Measurements from ENCODE around the gene MYLK4. TPM values are rescaled to one million over a fixed set of nuclear protein-coding genes. Genes with fewer than 3 reads are reported as not detected.

Gene MYLK4
- total and polyA plus RNA-seq, 2 of the 13 experiments (the other 11 are each of a cell fraction or from before 2014, with no cell fraction given), result 0.26 to 0.29 TPM

DNA sequence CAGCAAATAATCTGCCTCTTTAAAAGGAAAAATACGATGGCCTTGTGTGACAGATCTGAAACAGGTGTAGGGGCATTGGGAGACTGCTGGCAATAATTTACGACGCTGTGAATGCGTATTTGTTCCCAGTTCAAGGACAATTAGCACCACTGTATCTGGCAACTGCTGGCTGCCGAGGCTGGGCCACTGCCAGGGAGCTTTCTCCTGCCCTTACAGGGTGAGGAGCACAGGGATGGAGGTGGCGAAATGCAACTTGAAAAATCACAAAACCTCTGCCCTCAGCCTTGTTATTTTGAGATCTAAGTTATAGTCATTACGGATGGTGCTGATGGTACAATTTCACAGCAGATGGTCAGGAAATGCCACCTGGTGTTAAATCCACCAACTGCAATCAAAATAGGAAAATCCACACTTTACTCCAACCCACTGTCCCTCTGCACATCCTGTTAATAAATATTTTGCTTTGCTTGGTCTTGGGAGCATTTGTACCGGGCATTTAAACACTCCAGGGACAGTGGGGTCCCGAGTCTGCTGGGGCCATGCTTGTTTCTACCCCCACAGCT lies 6.4 kb downstream of the MYLK4 start (continued):
- TF ChIP-seq, protein P1, sequence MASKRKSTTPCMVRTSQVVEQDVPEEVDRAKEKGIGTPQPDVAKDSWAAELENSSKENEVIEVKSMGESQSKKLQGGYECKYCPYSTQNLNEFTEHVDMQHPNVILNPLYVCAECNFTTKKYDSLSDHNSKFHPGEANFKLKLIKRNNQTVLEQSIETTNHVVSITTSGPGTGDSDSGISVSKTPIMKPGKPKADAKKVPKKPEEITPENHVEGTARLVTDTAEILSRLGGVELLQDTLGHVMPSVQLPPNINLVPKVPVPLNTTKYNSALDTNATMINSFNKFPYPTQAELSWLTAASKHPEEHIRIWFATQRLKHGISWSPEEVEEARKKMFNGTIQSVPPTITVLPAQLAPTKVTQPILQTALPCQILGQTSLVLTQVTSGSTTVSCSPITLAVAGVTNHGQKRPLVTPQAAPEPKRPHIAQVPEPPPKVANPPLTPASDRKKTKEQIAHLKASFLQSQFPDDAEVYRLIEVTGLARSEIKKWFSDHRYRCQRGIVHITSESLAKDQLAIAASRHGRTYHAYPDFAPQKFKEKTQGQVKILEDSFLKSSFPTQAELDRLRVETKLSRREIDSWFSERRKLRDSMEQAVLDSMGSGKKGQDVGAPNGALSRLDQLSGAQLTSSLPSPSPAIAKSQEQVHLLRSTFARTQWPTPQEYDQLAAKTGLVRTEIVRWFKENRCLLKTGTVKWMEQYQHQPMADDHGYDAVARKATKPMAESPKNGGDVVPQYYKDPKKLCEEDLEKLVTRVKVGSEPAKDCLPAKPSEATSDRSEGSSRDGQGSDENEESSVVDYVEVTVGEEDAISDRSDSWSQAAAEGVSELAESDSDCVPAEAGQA (IDR thresholded peaks at IDR 0.05; ENCODE audit: low read depth), result no peak
- TF ChIP-seq, protein P1 (CRISPR knock-in tag; IDR thresholded peaks at IDR 0.05; ENCODE audit: borderline replicate concordance), result no peak
- TF ChIP-seq NR2C2 (CRISPR knock-in tag; IDR thresholded peaks at IDR 0.05; ENCODE audit: borderline replicate concordance) (no peak), MXD4 (CRISPR knock-in tag; IDR thresholded peaks at IDR 0.05) (no peak), FOXK2 (IDR thresholded peaks at IDR 0.05) (no peak), ZMYM2 (CRISPR knock-in tag; IDR thresholded peaks at IDR 0.05) (no peak), MBNL3 (CRISPR knock-in tag; conservative IDR thresholded peaks at IDR 0.05) (no peak), GTF2F1 (IDR thresholded peaks at IDR 0.05; ENCODE audit: low read length) (no peak), ZNF17 (CRISPR knock-in tag; IDR thresholded peaks at IDR 0.05) (no peak), ZNF761 (CRISPR knock-in tag; conservative IDR thresholded peaks at IDR 0.05) (no peak), ZNF263 (CRISPR knock-in tag; IDR thresholded peaks at IDR 0.05) (no peak), NFE2 (CRISPR knock-in tag; IDR thresholded peaks at IDR 0.05) (no peak), ZFP37 (CRISPR knock-in tag; IDR thresholded peaks at IDR 0.05; ENCODE audit: borderline replicate concordance) (no peak)
- TF ChIP-seq, protein P2, sequence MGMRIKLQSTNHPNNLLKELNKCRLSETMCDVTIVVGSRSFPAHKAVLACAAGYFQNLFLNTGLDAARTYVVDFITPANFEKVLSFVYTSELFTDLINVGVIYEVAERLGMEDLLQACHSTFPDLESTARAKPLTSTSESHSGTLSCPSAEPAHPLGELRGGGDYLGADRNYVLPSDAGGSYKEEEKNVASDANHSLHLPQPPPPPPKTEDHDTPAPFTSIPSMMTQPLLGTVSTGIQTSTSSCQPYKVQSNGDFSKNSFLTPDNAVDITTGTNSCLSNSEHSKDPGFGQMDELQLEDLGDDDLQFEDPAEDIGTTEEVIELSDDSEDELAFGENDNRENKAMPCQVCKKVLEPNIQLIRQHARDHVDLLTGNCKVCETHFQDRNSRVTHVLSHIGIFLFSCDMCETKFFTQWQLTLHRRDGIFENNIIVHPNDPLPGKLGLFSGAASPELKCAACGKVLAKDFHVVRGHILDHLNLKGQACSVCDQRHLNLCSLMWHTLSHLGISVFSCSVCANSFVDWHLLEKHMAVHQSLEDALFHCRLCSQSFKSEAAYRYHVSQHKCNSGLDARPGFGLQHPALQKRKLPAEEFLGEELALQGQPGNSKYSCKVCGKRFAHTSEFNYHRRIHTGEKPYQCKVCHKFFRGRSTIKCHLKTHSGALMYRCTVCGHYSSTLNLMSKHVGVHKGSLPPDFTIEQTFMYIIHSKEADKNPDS (CRISPR knock-in tag; IDR thresholded peaks at IDR 0.05), result no peak
- TF ChIP-seq, protein P3, sequence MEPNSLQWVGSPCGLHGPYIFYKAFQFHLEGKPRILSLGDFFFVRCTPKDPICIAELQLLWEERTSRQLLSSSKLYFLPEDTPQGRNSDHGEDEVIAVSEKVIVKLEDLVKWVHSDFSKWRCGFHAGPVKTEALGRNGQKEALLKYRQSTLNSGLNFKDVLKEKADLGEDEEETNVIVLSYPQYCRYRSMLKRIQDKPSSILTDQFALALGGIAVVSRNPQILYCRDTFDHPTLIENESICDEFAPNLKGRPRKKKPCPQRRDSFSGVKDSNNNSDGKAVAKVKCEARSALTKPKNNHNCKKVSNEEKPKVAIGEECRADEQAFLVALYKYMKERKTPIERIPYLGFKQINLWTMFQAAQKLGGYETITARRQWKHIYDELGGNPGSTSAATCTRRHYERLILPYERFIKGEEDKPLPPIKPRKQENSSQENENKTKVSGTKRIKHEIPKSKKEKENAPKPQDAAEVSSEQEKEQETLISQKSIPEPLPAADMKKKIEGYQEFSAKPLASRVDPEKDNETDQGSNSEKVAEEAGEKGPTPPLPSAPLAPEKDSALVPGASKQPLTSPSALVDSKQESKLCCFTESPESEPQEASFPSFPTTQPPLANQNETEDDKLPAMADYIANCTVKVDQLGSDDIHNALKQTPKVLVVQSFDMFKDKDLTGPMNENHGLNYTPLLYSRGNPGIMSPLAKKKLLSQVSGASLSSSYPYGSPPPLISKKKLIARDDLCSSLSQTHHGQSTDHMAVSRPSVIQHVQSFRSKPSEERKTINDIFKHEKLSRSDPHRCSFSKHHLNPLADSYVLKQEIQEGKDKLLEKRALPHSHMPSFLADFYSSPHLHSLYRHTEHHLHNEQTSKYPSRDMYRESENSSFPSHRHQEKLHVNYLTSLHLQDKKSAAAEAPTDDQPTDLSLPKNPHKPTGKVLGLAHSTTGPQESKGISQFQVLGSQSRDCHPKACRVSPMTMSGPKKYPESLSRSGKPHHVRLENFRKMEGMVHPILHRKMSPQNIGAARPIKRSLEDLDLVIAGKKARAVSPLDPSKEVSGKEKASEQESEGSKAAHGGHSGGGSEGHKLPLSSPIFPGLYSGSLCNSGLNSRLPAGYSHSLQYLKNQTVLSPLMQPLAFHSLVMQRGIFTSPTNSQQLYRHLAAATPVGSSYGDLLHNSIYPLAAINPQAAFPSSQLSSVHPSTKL (CRISPR knock-in tag; IDR thresholded peaks at IDR 0.05), result peak; percentile 61
- TF ChIP-seq, protein P4, sequence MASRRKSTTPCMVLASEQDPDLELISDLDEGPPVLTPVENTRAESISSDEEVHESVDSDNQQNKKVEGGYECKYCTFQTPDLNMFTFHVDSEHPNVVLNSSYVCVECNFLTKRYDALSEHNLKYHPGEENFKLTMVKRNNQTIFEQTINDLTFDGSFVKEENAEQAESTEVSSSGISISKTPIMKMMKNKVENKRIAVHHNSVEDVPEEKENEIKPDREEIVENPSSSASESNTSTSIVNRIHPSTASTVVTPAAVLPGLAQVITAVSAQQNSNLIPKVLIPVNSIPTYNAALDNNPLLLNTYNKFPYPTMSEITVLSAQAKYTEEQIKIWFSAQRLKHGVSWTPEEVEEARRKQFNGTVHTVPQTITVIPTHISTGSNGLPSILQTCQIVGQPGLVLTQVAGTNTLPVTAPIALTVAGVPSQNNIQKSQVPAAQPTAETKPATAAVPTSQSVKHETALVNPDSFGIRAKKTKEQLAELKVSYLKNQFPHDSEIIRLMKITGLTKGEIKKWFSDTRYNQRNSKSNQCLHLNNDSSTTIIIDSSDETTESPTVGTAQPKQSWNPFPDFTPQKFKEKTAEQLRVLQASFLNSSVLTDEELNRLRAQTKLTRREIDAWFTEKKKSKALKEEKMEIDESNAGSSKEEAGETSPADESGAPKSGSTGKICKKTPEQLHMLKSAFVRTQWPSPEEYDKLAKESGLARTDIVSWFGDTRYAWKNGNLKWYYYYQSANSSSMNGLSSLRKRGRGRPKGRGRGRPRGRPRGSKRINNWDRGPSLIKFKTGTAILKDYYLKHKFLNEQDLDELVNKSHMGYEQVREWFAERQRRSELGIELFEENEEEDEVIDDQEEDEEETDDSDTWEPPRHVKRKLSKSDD (CRISPR knock-in tag; IDR thresholded peaks at IDR 0.05; ENCODE audit: low read depth), result peak; percentile 28; the same call in 1 of the 2 replicates

Measured in HepG2 (cell line).